SU-DHL-6 (cell line): ENCODE measurements around the gene FOXC2.

Source experiments
- H2AFZ ChIP-seq: fragments of 200-600 bp; sonication (generic); 2 replicates; pipeline ENCODE4 v1.6.1; 2014; ENCODE audit warnings: low read depth, mild to moderate bottlenecking, moderate library complexity, mixed read lengths, antibody characterized with exemption, low read length; ENCODE audit not compliant: severe bottlenecking
- H3F3A ChIP-seq: fragments of 200-600 bp; shearing (Covaris generic); 2 replicates; pipeline ENCODE4 v1.6.0; 2016; ENCODE audit warnings: antibody characterized with exemption, mild to moderate bottlenecking; ENCODE audit not compliant: insufficient read depth
- H3K27ac ChIP-seq: fragments of 200-600 bp; sonication (generic); 2 replicates; pipeline ENCODE4 v1.5.1; 2016; ENCODE audit warnings: low read depth, mild to moderate bottlenecking, low read length, moderate library complexity, mixed read lengths
- H3K27me3 ChIP-seq: fragments of 200-600 bp; sonication (generic), shearing (Covaris generic); 2 replicates; pipeline ENCODE4 v1.6.0; 2014; ENCODE audit warnings: mild to moderate bottlenecking, low read length
- H3K36me3 ChIP-seq: fragments of 200-600 bp; sonication (generic); 2 replicates; pipeline ENCODE4 v1.6.1; 2014; ENCODE audit warnings: mild to moderate bottlenecking, low read length, mixed read lengths
- H3K4me2 ChIP-seq: fragments of 300-600, 200-600 bp; shearing (Covaris generic), sonication (generic); 2 replicates; pipeline ENCODE4 v1.6.0; 2014; ENCODE audit warnings: low read length, low read depth, mild to moderate bottlenecking; ENCODE audit not compliant: poor library complexity, severe bottlenecking
- H3K4me3 ChIP-seq: fragments of 200-600 bp; sonication (generic); 2 replicates; pipeline ENCODE4 v1.5.1; 2014; ENCODE audit warnings: antibody characterized with exemption, low read length, mild to moderate bottlenecking, mixed read lengths; ENCODE audit not compliant: insufficient read depth, poor library complexity, severe bottlenecking
- H3K79me2 ChIP-seq: fragments of 200-600 bp; sonication (generic); 2 replicates; pipeline ENCODE4 v1.6.1; 2014; ENCODE audit warnings: mild to moderate bottlenecking, low read length, moderate library complexity; ENCODE audit not compliant: insufficient read depth
- H3K9ac ChIP-seq: fragments of 200-600 bp; sonication (generic); 2 replicates; pipeline ENCODE4 v1.7.0; 2014; ENCODE audit warnings: mild to moderate bottlenecking, low read length
- H3K9me2 ChIP-seq: fragments of 200-600 bp; sonication (generic); replicated peaks from 2 replicates; pipeline ENCODE4 v1.6.1; 2014; ENCODE audit warnings: low read length; ENCODE audit not compliant: insufficient read depth
- H3K9me3 ChIP-seq: fragments of 200-600 bp; sonication (generic); 2 replicates; pipeline ENCODE4 v1.6.1; 2014; ENCODE audit warnings: low read length, mixed read lengths; ENCODE audit not compliant: insufficient read depth
- H4K20me1 ChIP-seq: fragments of 200-600 bp; sonication (generic); 2 replicates; pipeline ENCODE4 v1.6.1; 2014; ENCODE audit warnings: low read depth, mild to moderate bottlenecking, antibody characterized with exemption, low read length, moderate library complexity, mixed read lengths
- EZH2phosphoT487 ChIP-seq: fragments of 200-600 bp; sonication (generic), shearing (Covaris generic); conservative IDR thresholded peaks from 2 replicates; pipeline ENCODE4 v1.6.1; 2018; ENCODE audit warnings: mild to moderate bottlenecking, antibody characterized with exemption, low read length, moderate library complexity, mixed read lengths
- TF ChIP-seq, protein P1 (sequence below): fragments of 200-600 bp; sonication (generic); IDR thresholded peaks from one replicate; pipeline ENCODE4 v1.5.1; 2017; ENCODE audit warnings: antibody characterized with exemption, mild to moderate bottlenecking, low read length, moderate library complexity; ENCODE audit not compliant: insufficient read depth, poor library complexity, severe bottlenecking

Gene FOXC2

DNA sequence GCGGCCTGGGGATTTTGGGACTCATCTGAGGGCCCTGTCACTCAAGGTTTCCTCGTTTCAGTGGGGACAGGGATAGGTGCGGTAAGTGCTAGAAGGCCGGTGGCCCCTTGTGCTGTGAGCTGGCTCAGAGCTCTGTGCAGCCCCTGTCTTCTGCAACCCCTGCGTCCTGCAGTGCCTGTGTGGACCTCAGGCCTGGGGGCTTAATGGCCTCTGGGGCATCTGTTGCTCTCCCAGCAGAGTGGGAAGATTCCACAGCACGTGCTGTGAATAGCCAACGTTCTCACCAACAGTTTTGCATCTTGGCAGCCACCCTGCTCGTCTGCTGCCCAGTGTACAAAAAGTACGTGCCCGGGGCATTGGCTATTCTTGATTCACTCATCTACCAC is 4.9 kb downstream of the FOXC2 start:
- H4K20me1 ChIP-seq = no peaks in the 10 kb centered on the region
- H3K4me3 ChIP-seq = peak overlapping the region; percentile 22
- H3K9ac ChIP-seq = peak overlapping the region; percentile 34
- H3F3A ChIP-seq = 0 out of 2 replicates have a peak, but pooled peaks cover 4% of the 10 kb centered on the region
- H3K79me2 ChIP-seq = no peaks in the 10 kb centered on the region
- H2AFZ ChIP-seq = peak overlapping the region; percentile 52
- no peaks in the 10 kb centered on the region for H3K36me3 ChIP-seq
- H3K9me2 ChIP-seq = no peaks in the 10 kb centered on the region
- no peaks in the 10 kb centered on the region for H3K9me3 ChIP-seq
- H3K4me2 ChIP-seq = peak overlapping the region; percentile 51
- no peak overlapping the region for H3K27ac ChIP-seq
- H3K27me3 ChIP-seq = no peaks in the 10 kb centered on the region
- TF ChIP-seq EZH2phosphoT487 = no peak
- TF ChIP-seq, protein P1, sequence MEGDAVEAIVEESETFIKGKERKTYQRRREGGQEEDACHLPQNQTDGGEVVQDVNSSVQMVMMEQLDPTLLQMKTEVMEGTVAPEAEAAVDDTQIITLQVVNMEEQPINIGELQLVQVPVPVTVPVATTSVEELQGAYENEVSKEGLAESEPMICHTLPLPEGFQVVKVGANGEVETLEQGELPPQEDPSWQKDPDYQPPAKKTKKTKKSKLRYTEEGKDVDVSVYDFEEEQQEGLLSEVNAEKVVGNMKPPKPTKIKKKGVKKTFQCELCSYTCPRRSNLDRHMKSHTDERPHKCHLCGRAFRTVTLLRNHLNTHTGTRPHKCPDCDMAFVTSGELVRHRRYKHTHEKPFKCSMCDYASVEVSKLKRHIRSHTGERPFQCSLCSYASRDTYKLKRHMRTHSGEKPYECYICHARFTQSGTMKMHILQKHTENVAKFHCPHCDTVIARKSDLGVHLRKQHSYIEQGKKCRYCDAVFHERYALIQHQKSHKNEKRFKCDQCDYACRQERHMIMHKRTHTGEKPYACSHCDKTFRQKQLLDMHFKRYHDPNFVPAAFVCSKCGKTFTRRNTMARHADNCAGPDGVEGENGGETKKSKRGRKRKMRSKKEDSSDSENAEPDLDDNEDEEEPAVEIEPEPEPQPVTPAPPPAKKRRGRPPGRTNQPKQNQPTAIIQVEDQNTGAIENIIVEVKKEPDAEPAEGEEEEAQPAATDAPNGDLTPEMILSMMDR = no peak

DNA sequence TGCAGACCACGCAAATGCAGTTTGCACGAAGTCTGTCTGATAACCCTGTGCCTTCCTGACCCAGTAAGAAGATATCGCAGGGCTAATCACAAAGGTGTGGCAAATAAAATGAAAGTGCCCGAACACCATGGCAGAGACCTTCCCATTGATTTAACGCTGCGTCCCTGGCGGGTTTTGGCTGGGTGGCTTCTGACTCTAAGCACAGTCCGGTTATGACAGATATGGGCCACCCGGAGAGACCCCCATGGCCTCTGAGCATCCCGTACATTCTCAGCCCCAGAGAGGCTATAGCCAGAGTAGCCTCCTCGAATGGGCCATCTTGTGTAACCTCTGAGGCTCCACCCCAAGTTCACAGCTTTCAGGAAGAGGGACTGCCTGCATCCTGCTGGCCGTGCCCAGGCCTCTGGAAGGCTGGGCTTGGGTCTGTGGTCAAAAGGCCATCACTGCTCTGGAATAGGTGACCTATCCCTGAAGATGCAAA is 5.5 kb downstream of the FOXC2 start:
- Histone ChIP-seq H3K36me3 (no peaks in the 10 kb centered on the region), H4K20me1 (no peaks in the 10 kb centered on the region), H3K27ac (no peak overlapping the region), H3F3A (0 out of 2 replicates have a peak, but pooled peaks cover 4% of the 10 kb centered on the region), H2AFZ (no peak overlapping the region), H3K4me3 (no peak overlapping the region), H3K4me2 (no peak overlapping the region), H3K9ac (no peak overlapping the region), H3K9me2 (no peaks in the 10 kb centered on the region), H3K79me2 (no peaks in the 10 kb centered on the region), H3K27me3 (no peaks in the 10 kb centered on the region), H3K9me3 (no peaks in the 10 kb centered on the region)
- TF ChIP-seq, protein P1 = no peak
- TF ChIP-seq EZH2phosphoT487 = no peak

DNA sequence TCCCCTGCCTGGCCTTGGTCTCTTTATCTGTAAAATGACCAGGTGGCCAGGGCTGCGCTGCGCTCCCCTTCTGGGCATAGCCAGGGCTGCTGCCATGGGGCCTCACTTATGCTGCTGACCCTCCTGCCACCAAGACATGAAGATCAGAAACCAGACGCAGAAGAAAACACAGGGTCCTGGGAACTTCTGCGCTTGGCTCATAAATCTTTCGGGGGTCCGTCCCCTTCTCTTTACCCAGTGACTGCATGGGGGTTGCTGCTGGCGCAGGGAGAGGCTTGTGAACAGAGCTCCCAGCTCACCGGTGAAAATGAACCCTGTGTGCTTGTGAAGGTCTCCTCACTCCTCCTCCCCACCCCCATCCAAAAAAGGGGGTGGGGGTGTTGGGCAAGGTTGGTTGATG is 6.0 kb downstream of the FOXC2 start:
- Histone ChIP-seq H3K9me3 (no peaks in the 10 kb centered on the region), H3K27ac (no peak overlapping the region), H3K27me3 (no peaks in the 10 kb centered on the region), H3K9ac (no peak overlapping the region), H2AFZ (no peak overlapping the region), H4K20me1 (no peaks in the 10 kb centered on the region), H3K36me3 (no peaks in the 10 kb centered on the region), H3K79me2 (no peaks in the 10 kb centered on the region), H3K4me3 (no peak overlapping the region), H3F3A (0 out of 2 replicates have a peak, but pooled peaks cover 4% of the 10 kb centered on the region), H3K4me2 (no peak overlapping the region), H3K9me2 (no peaks in the 10 kb centered on the region)
- TF ChIP-seq EZH2phosphoT487 = no peak
- TF ChIP-seq, protein P1 = no peak
